ENCODE results near the gene SLC25A34.
"Not testable (repeated sequence)": the region's sequence is repeated elsewhere in the genome, so short reads cannot be mapped to it uniquely, and the experiment has no call there.

SLC25A34 gene

DNA sequence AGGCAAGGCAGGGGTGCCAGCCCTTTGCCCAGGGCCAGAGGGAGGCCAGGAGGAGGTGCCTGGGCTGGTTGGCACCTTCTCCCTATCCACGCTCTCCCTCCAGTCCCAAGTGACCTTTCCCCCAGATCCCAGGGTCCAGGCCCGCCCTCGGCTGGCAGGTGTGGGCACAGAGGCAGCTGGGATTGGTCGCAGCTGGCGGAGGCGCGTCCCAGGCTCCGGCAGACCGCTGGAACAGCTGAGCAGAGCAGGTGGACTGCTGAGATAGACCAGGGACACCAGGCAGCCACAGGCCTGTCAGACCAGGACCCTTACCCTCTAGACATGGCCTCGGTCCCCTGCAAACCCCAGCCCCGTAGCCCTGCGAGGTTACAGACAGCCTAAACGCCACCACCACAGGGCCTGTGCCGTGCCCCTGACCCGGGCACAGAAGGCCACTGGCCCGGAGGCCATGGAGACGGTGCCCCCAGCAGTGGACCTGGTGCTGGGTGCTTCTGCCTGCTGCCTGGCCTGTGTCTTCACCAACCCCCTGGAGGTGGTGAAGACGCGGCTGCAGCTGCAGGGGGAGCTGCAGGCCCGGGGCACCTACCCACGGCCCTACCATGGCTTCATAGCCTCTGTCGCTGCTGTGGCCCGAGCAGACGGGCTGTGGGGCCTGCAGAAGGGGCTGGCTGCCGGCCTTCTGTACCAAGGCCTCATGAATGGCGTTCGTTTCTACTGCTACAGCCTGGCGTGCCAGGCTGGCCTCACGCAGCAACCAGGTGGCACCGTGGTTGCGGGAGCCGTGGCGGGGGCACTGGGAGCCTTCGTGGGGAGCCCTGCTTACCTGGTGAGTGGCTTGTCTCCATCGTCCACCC lies at the start of gene SLC25A34:
Gene SLC25A34, plus strand, starts transcription at position 221 of the 854 bp plus-strand sequence. Its CDS starts 228 bp downstream, at position 449.
- DNase-seq, result no peak

DNA sequence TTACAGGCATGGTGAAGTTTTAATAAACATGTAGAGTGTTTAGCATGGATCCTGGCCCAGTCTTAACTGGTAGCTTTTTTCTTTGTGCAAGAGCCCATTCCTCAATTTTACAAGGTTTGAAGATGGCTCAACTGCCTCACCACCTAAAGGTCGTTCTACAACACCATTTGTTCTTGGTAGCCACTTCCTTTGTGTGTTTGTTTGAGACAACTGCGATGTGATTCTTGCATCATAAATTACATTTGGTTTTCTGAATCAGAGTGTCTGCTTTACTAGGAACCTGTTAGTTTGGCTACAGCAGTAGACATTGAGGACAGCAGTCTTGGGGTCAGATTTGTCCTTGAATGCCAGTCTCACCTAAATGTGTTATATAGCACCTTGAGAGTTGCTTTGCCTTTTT lies 48.6 kb upstream of the SLC25A34 start:
- no peak for DNase-seq

DNA sequence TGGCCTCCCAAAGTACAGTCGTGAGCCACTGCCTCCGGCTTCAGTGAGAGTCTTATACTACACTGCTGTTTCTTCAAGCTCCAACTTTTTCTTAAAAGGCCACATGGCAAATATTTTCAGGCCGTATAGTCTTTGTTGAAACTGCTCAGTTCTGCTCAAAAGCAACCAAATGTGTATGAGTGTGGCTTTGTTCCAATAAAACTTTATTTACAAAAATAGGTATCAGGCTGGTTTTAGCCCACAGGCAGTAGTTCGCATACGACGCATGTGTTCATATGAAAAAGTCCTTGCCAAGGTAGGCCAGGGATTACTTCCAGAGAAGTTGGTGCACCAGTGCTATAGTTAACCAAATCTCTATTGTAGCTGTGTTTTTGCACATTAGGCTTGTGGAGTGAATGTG lies 45.7 kb upstream of the SLC25A34 start:
- no peak for DNase-seq

DNA sequence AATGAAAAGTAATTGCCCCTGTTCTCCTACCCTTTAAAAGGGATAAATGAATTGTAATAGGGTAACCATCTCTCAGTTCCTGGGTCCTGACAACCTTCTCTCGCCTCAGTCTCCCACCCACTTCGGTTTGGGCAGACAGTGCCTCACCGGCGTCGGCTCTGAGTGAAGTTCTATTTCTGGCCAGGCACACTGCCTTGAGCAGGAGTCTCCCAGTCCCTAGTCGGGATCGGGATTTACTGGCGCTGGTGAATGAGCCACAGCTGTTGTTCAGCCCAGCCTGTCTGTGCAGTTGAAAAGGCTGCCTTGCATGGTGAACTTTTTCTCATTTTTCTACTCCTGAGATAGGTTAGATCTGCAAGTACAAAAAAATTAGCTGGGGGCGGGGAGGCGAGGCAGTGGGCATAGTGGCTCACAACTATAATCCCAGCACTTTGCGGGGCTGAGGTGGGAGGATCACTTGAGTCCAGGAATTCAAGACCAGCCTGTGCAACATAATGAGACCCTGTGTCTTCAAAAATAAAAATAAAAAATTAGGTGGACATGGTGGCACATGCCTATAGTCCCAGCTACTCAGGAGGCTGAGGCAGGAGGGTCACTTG lies 44.5 kb upstream of the SLC25A34 start:
- no peak for DNase-seq

DNA sequence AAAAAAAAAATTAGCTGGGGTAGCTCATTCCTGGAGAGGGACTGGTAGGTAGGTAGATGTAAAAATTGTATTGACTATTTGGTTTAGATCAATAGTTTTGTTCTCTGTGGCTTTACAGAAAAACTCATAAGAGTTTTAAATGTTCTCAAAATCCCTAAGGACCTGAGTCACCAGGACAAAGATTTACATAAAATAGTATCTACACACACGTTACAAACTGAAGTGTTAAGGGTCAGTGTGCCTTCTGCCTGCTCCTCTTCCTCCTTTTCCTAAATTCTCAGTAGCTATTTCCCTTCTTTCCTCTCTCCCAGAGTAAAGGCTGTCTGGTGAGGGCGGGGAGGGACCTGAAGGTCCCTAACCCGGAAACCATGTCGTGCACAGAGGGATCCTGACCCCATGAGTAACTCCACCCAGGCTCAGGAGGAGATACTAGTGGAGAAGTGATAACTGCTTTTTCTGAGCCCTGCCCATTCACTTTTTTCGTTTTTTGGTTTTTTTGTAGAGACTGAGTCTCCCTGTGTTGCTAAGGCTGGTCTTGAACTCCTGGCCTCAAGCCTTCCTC lies 43.9 kb upstream of the SLC25A34 start:
- no peak for DNase-seq

DNA sequence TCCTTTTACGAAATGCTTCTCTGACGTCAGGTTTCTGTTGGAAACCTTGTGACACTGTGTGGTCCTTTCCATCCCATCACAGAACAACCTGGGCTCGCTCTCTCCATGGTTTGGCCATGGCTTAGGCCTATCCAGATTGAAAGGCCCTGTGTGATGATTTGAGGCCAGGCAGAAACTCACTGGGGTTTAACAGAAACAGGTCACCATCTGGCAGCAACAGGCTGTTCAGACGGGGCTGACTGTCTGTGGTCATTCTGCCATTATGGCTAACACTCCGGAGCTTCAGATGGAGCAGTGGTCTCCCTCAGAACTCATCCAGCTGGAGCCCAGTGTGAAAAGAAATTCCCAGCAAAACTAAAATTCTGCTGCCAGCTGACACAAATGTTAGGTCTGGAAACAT lies 42.7 kb upstream of the SLC25A34 start:
- DNase-seq, result no peak

DNA sequence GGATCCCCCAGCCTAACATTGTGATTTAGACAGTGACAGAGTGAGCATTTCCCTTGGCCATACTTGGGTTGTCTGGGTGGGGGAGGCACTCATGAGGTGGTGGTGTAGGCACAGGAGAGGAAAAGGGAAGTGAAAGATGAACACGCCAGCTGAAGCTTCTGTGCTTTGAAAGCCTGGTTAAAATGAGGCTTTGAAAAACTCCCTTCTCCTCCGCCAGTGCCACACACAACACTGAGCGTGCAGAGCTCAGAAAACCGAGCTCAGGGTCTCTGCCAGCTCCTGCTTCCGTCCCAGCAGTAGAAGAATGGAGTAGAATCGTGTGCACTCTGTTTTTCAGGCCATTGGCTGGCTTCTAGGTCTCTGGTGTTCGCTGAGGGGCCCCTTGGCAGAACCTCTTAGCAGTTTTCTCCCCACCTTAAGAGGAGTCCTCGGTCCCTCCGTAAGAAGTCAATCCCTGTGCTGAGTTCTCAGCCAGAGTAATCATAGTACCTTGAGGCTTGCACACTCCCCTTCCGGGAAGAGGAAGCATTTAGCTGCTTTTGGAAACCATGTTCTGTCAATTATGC lies 39.0 kb upstream of the SLC25A34 start:
- no peak for DNase-seq

DNA sequence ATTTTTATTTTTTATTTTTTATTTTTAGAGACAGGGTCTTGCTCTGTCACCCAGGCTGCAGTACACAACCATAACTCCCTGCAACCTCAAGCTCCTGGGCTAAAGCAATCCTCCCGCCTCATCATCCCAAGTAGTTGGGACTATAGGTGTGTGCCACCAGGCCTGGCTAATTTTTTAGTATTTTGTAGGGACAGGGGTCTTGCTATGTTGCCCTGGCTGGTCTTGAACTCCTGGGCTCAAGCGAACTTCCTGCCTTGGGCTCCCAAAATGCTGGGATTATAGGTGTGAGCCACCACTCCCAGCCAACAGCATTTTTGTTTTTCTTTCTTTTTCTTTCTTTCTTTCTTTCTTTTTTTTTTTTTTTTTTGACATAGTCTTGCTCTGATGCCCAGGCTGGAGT lies 37.9 kb upstream of the SLC25A34 start:
- no peak for DNase-seq

DNA sequence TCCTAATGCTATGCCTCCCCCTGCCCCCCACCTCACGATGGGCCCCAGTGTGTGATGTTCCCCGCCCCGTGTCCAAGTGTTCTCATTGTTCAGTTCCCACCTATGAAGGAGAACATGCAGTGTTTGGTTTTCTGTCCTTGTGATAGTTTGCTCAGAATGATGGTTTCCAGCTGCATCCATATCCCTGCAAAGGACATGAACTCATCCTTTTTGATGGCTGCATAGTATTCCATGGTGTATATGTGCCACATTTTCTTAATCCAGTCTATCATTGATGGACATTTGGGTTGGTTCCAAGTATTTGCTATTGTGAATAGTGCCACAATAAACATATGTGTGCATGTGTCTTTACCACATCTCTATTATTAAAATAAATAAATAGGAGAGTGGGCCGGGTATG lies 36.7 kb upstream of the SLC25A34 start:
- not testable (repeated sequence) for DNase-seq

DNA sequence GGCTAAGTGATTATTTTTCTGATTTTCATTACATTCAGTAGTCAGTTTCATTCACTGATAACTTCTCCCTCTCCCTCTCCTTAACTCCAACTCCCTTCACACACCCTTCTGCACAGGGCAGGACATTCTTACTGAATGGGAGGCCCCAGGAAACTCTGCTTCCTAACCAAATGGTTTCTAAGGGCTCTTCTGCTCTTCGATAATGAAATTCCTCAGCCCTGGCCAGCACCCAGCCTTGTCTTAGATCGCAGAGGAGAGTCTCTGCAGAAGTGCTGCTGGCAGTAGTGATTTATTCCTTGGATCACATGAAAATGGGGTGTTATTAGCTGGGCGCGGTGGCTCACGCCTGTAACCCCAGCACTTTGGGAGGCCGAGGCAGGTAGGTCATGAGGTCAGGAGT lies 35.5 kb upstream of the SLC25A34 start:
- DNase-seq, result no peak

DNA sequence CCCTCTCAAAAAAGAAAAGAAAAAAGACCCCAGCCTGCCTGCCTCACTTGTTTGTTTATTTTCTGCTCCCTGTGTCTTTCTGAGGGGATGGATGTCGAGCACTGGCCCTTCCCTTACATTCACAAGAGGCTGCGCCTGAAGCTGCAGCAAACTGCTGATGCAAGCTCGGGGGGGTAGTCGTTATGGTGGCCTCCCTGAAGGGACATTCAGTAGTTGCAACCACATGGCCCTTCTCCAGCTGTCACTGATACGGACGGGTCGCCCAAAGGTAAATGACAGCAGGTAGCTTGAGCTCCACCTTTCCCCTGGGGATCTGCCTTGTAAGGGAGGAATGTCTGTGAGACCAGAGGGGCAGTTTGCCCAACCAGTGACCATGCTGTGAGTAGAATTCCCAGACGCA lies 34.3 kb upstream of the SLC25A34 start:
- DNase-seq, result no peak

DNA sequence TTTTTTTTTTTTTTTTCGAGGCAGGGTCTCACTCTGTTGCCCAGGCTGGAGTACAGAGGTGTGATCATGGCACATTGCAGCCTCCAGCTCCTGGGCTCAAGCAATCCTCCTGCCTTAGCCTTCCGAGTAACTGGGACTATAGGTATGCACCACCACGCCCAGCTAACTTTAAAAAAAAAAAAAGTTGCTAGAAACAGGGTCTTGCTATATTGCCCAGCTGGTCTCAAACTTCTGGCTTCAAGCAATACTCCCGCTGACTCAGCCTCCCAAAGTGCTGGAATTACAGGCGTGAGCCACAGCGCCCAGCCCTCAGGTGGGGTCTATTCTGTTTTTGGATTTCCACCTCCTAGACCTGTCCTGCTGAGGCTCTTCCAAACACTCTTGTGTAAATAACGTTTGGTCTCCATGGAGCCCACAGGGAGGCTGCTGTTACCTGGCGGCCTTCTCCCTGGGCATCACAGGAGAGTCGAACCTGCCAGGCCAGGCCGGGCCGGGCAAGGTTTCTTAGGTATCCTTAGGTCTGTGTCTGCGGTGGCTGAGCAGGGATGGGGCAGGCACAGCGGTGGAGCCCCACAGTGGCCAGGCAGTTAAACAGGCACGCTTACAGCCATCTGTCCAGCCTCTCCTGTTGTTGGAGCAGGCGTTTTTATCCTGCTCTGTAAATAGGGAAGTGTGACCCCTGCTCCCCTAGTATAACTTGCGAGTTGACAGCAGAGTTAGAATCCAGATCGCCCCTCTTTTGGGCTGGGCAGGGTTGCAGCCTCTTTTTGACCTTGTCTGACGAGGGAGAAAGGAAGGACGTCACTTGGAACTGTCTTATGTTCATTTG lies 33.1 kb upstream of the SLC25A34 start:
- no peak for DNase-seq

DNA sequence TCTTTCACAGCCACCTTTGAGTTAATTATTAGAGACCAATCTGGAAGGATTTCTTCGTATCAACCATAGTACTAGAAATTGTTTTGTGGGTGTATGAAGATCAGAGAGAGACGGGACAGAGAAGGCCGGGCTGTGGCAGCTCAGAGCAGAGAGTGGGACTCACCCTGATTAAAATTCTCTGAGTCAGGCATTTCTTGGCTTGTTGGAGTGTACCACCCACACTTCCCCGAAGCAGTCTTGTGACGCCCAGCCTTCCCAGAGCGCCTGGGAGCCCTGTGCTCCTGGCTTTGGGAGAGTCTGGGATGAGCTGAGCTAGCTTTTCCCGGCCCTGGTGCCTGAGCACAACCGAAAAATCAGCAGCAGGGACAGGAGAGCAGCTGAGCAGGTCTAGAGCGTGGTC lies 32.5 kb upstream of the SLC25A34 start:
- no peak for DNase-seq

DNA sequence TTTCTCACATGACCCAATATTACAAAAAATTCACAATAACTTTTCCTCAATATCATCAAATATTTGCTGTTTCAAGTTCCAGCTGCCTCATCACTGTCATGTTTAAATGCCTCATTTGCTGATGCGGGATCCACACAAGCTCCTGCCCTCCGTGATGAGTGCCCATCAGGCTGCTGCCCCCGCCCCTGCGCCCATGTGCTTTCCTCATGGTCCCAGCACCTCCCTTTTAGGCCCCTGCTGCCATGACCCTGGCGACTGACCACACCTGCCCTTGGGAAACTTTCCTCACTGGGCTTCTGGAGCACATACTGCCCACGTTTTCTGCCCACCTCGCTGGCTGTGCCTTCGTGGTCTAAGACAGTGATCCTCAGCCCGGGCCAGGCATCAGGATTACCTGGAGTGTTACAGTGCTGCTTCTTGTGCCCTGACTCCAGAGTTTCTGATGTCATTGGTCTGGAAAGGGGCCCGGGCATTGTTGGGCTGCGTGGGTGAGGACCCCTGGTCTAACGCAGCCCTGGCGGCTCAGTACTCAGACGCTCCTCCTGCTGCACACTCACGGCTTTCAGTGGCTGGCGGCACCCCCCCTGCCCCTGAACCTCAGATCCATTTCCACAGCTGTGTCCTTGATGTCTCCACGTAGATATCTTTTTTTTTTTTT lies 31.4 kb upstream of the SLC25A34 start:
- no peak for DNase-seq

DNA sequence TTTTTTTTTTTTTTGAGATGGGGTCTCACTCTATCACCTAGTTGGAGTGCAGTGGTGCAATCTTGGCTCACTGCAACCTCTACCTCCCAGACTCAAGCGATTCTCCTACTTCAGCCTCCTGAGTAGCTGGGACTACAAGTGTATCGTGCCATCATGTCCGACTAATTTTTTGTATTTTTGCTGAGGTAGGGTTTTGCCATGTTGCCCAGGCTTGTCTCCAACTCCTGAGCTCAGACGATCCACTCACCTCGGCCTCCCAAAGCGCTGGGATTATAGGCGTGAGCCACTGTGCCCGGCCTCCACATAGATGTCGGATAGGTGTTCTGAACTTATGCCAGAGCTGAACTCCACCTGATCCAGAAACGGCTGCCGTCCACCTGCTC lies 30.9 kb upstream of the SLC25A34 start:
- DNase-seq, result no peak

DNA sequence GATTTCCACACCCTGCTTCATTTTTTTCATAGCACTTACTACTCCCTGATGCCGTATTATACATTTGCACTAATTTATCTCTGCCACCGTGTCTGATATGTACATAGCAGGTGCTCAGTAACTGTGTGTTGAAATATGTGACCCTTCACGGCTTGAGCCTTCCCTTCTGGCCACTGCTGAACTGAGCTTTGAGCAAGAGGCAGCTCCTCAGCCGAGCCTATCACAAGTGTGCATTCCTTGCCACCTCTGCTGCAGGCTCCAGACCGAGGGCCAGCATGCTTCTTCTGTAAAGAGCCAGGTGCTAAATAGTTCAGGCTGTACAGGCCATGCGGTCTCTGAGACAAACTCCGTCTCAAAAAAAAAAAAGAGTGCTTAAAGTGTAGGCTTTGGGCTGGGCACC lies 29.3 kb upstream of the SLC25A34 start:
- no peak for DNase-seq

DNA sequence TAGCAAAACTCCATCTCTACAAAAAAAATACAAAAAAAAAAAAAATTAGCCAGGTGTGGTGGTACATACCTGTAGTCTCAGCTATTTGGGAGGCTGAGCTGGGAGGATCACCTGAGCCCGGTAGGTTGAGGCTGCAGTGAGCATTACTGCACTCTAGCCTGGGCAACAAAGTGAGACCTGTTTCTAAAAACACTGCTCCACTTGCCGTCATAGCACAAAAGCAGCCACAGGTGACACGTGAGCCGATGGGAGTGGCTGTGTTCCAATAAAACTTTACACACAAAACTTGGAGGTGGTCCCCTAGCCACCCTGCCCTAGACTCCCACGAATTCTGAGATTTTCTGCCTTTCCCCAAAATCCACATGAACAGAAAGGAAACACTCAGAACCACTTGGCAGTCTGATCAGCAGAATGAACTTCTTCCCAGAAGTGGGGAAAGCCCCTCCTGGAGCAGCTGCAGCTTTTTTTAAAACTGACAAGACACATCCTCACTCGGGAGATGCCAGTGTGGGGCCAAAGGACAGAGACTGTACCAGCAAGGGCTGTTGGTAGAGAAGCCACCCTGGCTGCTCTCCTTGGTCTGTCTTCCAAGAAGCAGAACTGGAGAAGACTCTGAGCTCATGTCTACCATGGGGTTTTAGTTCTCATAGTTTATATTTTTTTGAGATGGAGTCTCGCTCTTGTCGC lies 28.7 kb upstream of the SLC25A34 start:
- DNase-seq, result no peak

DNA sequence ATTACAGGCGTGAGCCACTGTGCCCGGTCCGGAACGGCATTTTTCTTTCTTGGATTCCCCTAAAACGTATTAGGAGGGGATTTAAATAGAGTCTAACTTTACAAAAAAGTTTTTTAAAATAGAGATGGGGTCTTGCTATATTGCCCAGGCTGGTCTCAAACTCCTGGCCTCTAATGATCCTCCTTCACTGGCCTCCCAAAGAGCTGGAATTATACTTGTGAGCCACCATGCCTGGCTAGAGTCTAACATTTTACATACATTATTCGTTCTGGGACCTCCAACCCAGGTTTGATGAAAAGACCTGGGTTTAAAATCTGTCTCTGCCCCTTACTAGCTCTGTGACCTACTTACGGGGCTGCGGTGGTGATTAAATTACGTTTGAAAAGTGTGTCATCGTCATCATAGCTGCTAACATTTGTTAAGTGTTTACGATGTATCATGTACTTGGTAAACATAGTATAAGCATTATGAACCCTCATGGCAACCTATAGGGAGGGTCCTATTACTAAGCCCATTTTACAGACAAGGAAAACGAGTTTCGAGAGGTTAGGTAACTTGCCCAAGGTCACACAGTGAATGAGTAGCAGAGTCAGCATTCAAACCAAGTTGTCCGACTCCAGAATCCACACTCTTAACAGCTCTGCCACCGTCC lies 27.4 kb upstream of the SLC25A34 start:
- DNase-seq, result no peak

DNA sequence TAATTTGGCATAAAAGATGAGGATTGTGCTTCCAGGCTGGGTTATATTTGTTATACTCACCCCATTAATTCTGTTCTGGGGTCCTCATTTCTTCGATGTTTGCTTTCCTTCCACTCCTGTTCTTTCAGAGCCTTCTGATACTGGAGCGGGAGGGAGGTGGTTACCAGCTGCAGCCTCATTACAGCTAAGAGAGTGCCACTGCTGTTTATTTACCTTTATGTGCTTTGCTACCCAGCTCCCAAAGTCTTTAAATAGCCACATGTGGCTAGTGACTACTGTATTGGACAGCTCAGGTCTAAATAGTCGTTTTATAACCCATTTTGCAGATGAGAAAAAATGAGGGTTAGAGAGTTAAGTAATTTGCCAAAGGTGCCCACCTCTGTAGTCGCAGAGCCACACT lies 26.8 kb upstream of the SLC25A34 start:
- DNase-seq, result no peak

DNA sequence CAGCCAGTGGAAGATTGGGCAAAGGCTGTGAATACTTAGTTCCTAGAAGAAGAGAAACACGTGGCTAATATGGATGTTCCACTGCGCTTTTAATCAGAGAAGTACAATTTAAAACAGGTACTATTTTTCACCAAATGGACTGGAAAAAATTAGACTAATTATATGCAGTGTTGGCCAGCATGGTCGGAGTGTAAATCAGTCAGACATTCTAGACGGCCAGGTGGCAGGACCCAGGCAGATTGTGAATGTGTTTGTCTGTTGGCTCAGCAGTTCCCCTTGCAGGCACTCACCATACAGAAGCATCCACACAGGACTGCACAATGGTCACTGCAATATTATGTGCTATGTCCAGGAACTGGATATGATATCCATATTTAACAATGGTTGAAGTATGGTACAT lies 23.9 kb upstream of the SLC25A34 start:
- no peak for DNase-seq

DNA sequence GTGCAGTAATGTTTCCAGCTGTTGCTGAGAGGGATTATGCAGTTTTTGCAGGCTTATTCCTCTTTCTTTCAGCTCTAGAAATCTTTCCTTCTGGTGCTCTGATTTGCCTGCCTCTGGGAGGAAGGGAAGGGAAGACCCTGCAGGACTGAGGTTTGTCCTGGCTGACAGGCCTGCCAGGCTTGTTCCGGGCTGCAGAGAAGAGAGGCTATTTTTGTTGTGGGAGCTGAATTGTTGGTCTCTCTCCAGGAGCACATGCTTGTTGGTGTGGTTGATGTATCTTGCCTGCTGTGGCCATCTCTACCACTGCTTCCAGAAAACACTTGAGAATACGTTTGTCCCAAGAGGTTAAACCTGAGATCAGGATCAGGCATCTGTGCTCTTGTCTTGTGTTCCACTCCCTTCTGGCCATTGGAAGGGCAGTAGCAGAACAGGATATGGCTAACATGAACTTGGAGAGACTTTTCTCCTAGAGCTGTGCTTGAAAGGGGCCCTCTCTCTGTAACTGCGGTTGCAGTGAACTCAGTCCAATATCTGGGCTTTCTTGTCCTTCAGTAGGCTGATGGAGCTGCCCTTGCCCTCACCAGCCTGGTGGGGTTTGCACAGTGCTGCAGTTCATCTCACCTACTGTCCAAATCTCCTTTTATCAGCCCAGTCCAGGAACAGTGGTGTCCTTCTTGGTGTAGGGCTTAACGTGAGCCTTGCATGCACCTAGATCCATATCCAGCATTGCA lies 21.5 kb upstream of the SLC25A34 start:
- no peak for DNase-seq
